Lower leg skin (tissue), 4 donors: Measurements from ENCODE around the gene SDK1. TPM values are rescaled to one million over a fixed set of nuclear protein-coding genes. Genes with fewer than 3 reads are reported as not detected.

Experiments
- DNase-seq, 2 donors: peaks; one replicate each; pipeline ENCODE4 v3.0.0-alpha.2; 2019; ENCODE audit warnings: low spot score in 2 of 2
- H3K4me3 ChIP-seq: fragments of 200-600 bp; sonication (generic); 2 replicates; pipeline ENCODE4 v1.5.1; 2017; ENCODE audit warnings: mild to moderate bottlenecking, low read depth; ENCODE audit not compliant: poor library complexity, severe bottlenecking
- CTCF ChIP-seq, 3 donors: fragments of 450-650 bp; IDR thresholded peaks; one replicate each; pipeline ENCODE4 v1.5.1; 2016; ENCODE audit warnings: antibody characterized with exemption in 3 of 3, mild to moderate bottlenecking in 3 of 3, moderate library complexity in 2 of 3
- POLR2A ChIP-seq, 2 donors: fragments of 450-650 bp; IDR thresholded peaks; one replicate each; pipeline ENCODE4 v1.6.1; 2016 to 2017; ENCODE audit warnings: antibody characterized with exemption in 2 of 2, mild to moderate bottlenecking in 1 of 2, moderate library complexity in 1 of 2
- WGBS, 2 donors: methylation state at CpG; one replicate each; pipeline ENCODE4 v1.1.5; 2018; 5-methylcytosine and 5-hydroxymethylcytosine counted together
- intact Hi-C: fragments of 100-400 bp; cut with DNase I; formaldehyde crosslinking; loops from one replicate; pipeline ENCODE4 v1.15.0; 2023; ENCODE audit warnings: low total_unique reads
- total RNA-seq, 4 donors: library from RNA; depleted of rRNA; stranded (reverse); fragments of >200 nt; gene quantifications; one replicate each; pipeline ENCODE4 v1.1.0, GENCODE V29; 2016

Gene SDK1
- total RNA-seq, 4 donors from 2014 or later, result 1.9 to 7.2 (median 5.1) TPM

GRCh38 chr7:3370068-3370830 is 69.2 kb downstream of the SDK1 start:
- intact Hi-C loops, result no loop called here
- WGBS, 2 donors, result 85 to 91% methylated on average over 9 of the region's 9 CpGs
- DNase-seq, result no peak
- H3K4me3 ChIP-seq, result no peak overlapping the region
- no peak for TF ChIP-seq POLR2A (IDR thresholded peaks at IDR 0.05)
- TF ChIP-seq CTCF (IDR thresholded peaks at IDR 0.05), result no peak

- TF ChIP-seq CTCF (IDR thresholded peaks at IDR 0.05) (no peak), POLR2A (IDR thresholded peaks at IDR 0.05) (no peak)
- intact Hi-C loops, result no loop called here
- no peak overlapping the region for H3K4me3 ChIP-seq
- DNase-seq, result no peak
- 82 to 88% methylated on average over 7 of the region's 7 CpGs for WGBS, 2 donors
Measured at GRCh38 chr7:3370921-3371320, 69.9 kb downstream of the SDK1 start.

GRCh38 chr7:3371601-3372000 is 70.5 kb downstream of the SDK1 start:
- 50 to 58% methylated on average over 4 of the region's 4 CpGs for WGBS, 2 donors
- TF ChIP-seq CTCF (IDR thresholded peaks at IDR 0.05) (no peak), POLR2A (IDR thresholded peaks at IDR 0.05) (no peak)
- intact Hi-C loops, result no loop called here
- DNase-seq, result no peak
- H3K4me3 ChIP-seq, result no peak overlapping the region

GRCh38 chr7:3374239-3374638 is 73.2 kb downstream of the SDK1 start:
- H3K4me3 ChIP-seq, result no peak overlapping the region
- no peak for DNase-seq
- WGBS, 2 donors, result 72 to 79% methylated on average over 2 of the region's 2 CpGs
- intact Hi-C loops, result no loop called here
- no peak for TF ChIP-seq CTCF (IDR thresholded peaks at IDR 0.05)

- 83 to 93% methylated on average over 18 of the region's 18 CpGs for WGBS, 2 donors
Measured at GRCh38 chr7:3378390-3379150, 77.5 kb downstream of the SDK1 start.

More at GRCh38 chr7:3378390-3379150, 77.5 kb downstream of the SDK1 start:
- no peak for DNase-seq
- intact Hi-C loops, result no loop called here
- TF ChIP-seq POLR2A (IDR thresholded peaks at IDR 0.05) (no peak), CTCF (IDR thresholded peaks at IDR 0.05) (no peak)
- no peak overlapping the region for H3K4me3 ChIP-seq
